ENCODE results near the gene PSME2.

- TF ChIP-seq CTCF (optimal IDR thresholded peaks at IDR 0.05 in 1 of 3, IDR thresholded peaks at IDR 0.05 in 1 of 3, conservative IDR thresholded peaks at IDR 0.05 in 1 of 3; ENCODE audit: extremely low read depth in 1 of 3, insufficient read depth in 2 of 3, low read length in 3 of 3) (no peak), EZH2 (IDR thresholded peaks at IDR 0.05; ENCODE audit: low read length) (no peak)
Measured at GRCh38 chr14:24126939-24127338, 19.5 kb downstream of the PSME2 start.
